H1 (cell line): Measurements from ENCODE around the gene MYOD1. TPM values are rescaled to one million over a fixed set of nuclear protein-coding genes. Genes with fewer than 3 reads are reported as not detected.

Experiments
- E2F6 ChIP-seq: IDR thresholded peaks from 2 replicates; pipeline ENCODE4 v1.6.1; 2012; ENCODE audit warnings: inconsistent platforms
- polyA plus RNA-seq, 7 experiments: library from polyadenylated mRNA; depleted of rRNA in 3 of 7; stranded (reverse) in 5 of 7; unstranded in 2 of 7; fragments of >200 nt in 5 of 7; fragments of 200-250 nt in 2 of 7; gene quantifications; 1 replicate in 5 of 7; 2 replicates in 1 of 7; 4 replicates in 1 of 7; pipeline versions ENCODE4 v1.2.1 to v1.2.3, GENCODE V29; 2011 to 2013; ENCODE audit warnings: missing spikeins in 2 of 7, mixed read lengths in 2 of 7
- total RNA-seq: library from RNA; stranded (reverse); fragmentation: NEBNext Ultra II Directional; extraction: Animal tissue kit (Norgen Biotek cat#: 25700); gene quantifications from 2 replicates; pipeline ENCODE4 v1.2.1, GENCODE V29; 2021

Gene MYOD1
- total and polyA plus RNA-seq, 2 of the 8 experiments (the other 6 are each of a cell fraction or from before 2014, with no cell fraction given): not detected

GRCh38 chr11:17719028-17719937 is at the start of gene MYOD1 (continued):
- TF ChIP-seq E2F6: peak; percentile 80
